NOMO-1 treated with DMSO at 0.1 percent for 48 hours (cell line): ENCODE data around the gene VENTX.

Experiments
- DNase-seq: peaks from one replicate; lab custom pipeline; 2025; ENCODE audit not compliant: unreplicated experiment; lab: John Stamatoyannopoulos, UW

VENTX gene

GRCh38 chr10:133237588-133238465 lies at the start of gene VENTX:
TSS of gene VENTX (plus strand) at chr10:133237855. CDS start at chr10:133237915, 60 bp downstream.
- DNase-seq = no peak

GRCh38 chr10:133187906-133188681 lies 49.6 kb upstream of the VENTX start:
- DNase-seq = no peak

GRCh38 chr10:133189256-133189655 lies 48.4 kb upstream of the VENTX start:
- DNase-seq = no peak

GRCh38 chr10:133189726-133190125 lies 47.9 kb upstream of the VENTX start:
- DNase-seq = no peak

GRCh38 chr10:133190225-133190624 lies 47.4 kb upstream of the VENTX start:
- DNase-seq = no peak

- no peak for DNase-seq
Observed at GRCh38 chr10:133191651-133192050, 46.0 kb upstream of the VENTX start.

- DNase-seq = no peak
Observed at GRCh38 chr10:133194151-133194550, 43.5 kb upstream of the VENTX start.

GRCh38 chr10:133195096-133195495 lies 42.6 kb upstream of the VENTX start:
- DNase-seq = no peak

- DNase-seq = no peak
Observed at GRCh38 chr10:133195611-133196010, 42.0 kb upstream of the VENTX start.

GRCh38 chr10:133196221-133196915 lies 41.3 kb upstream of the VENTX start:
- no peak for DNase-seq

GRCh38 chr10:133196936-133197758 lies 40.5 kb upstream of the VENTX start:
- no peak for DNase-seq

- DNase-seq = no peak
Observed at GRCh38 chr10:133197786-133198185, 39.9 kb upstream of the VENTX start.

GRCh38 chr10:133198206-133198605 lies 39.4 kb upstream of the VENTX start:
- DNase-seq = no peak

GRCh38 chr10:133198621-133199487 lies 38.8 kb upstream of the VENTX start:
- DNase-seq = no peak

GRCh38 chr10:133199488-133199885 lies 38.2 kb upstream of the VENTX start:
- DNase-seq = no peak

- DNase-seq = no peak
Observed at GRCh38 chr10:133199992-133200611, 37.6 kb upstream of the VENTX start.

- no peak for DNase-seq
Observed at GRCh38 chr10:133200621-133201031, 37.0 kb upstream of the VENTX start.

GRCh38 chr10:133201151-133201947 lies 36.3 kb upstream of the VENTX start:
- DNase-seq = no peak
